ENCODE results near the gene TDRD10.

DNA sequence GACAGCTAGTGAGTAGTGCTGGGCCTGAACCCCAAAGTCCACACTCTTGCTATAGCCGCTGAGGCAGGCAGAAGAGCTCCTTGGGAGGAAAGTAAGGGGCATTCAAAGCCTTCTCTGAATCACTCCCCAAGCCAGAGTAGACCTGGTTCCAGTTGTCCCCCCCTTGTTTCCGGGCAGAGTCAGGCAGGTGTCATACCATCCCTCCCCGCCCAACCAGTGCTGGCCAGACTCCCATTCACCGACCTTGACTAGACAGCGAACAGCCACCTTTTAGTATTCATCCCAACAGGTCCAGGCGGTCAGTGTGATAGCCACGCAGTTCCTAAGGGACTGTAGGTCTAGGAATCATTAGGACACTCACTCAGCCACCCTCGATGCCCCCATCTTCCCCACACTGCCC, 77.4 kb downstream of the TDRD10 start:
- TF ChIP-seq CTCF (conservative IDR thresholded peaks at IDR 0.05 in 1 of 2, IDR thresholded peaks at IDR 0.05 in 1 of 2; ENCODE audit: low read depth in 1 of 2, low read length in 2 of 2) (no peak), EZH2 (IDR thresholded peaks at IDR 0.05; ENCODE audit: low read length, missing control alignments) (no peak)

All from fibroblast of lung (primary cell).